Endothelial cell of umbilical vein (primary cell): ENCODE data around the gene ZBTB7A. TPM values are rescaled to one million over a fixed set of nuclear protein-coding genes. Genes with fewer than 3 reads are reported as not detected.

Experiments
- BruUV-seq: library from RNA; stranded (reverse); fragments of 400-500 nt; replicated peaks from 2 replicates; lab custom pipeline; 2021; lab: Mats Ljungman, UMichigan
- CTCF ChIA-PET: fragments of 300-600, 350-600 bp; sonication (Branson Sonifier 250); formaldehyde crosslinking; loops from one replicate; lab custom pipeline; 2021; ENCODE audit warnings: antibody characterized with exemption, inconsistent platforms; lab: Charles Lee
- POLR2A ChIA-PET: fragments of 300-600, 350-600 bp; sonication (Branson Sonifier 250); formaldehyde crosslinking; loops from one replicate; lab custom pipeline; 2021; ENCODE audit warnings: antibody characterized with exemption, inconsistent platforms; lab: Charles Lee
- DNase-seq: peaks from one replicate; pipeline ENCODE4 v3.0.0-alpha.2; 2011; ENCODE audit warnings: low read depth, low spot score
- FAIRE-seq: peaks from 2 replicates; lab custom pipeline; 2011; peaks lifted over from hg19 to GRCh38; lab: Jason Lieb, UNC
- H2AFZ ChIP-seq: 2 replicates; pipeline ENCODE4 v1.6.0; 2012; ENCODE audit warnings: low read depth, low read length, control low read depth, inconsistent platforms
- H3K27ac ChIP-seq: 2 replicates; pipeline ENCODE4 v1.5.1; 2011; ENCODE audit warnings: low read depth, mild to moderate bottlenecking, control low read depth, low read length, moderate library complexity; ENCODE audit not compliant: insufficient read depth
- H3K27me3 ChIP-seq, 2 experiments: 2 replicates each; pipeline versions ENCODE4 v1.6.0 to v1.6.1; 2011; ENCODE audit warnings: low read length in 2 of 2, mixed read lengths in 1 of 2; ENCODE audit not compliant: control insufficient read depth in 2 of 2, insufficient read depth in 2 of 2
- H3K36me3 ChIP-seq, 2 experiments: 2 replicates in 1 of 2; 3 replicates in 1 of 2; pipeline ENCODE4 v1.5.1; 2011; ENCODE audit warnings: low read length in 2 of 2, mild to moderate bottlenecking in 1 of 2, moderate library complexity in 1 of 2; ENCODE audit not compliant: control insufficient read depth in 2 of 2, insufficient read depth in 2 of 2; ENCODE audit errors: extremely low read depth in 1 of 2
- H3K4me1 ChIP-seq: 3 replicates; pipeline ENCODE4 v1.5.1; 2011; ENCODE audit warnings: mild to moderate bottlenecking, low read length; ENCODE audit not compliant: control insufficient read depth, insufficient read depth; ENCODE audit errors: extremely low read depth
- H3K4me2 ChIP-seq: 2 replicates; pipeline ENCODE4 v1.6.1; 2011; ENCODE audit warnings: low read length, control low read depth, mixed read lengths; ENCODE audit not compliant: insufficient read depth
- H3K4me3 ChIP-seq, 3 experiments: fragments of 200-600 bp in 1 of 3; sonication (generic), shearing (Covaris generic) in 1 of 3; replicated peaks in 1 of 3; 2 replicates each; pipeline ENCODE4 v1.5.1; 2011 to 2016; ENCODE audit warnings: control low read depth in 3 of 3, low read length in 3 of 3, mild to moderate bottlenecking in 2 of 3, inconsistent platforms in 1 of 3, low read depth in 1 of 3, moderate library complexity in 1 of 3; ENCODE audit not compliant: insufficient read depth in 1 of 3
- H3K79me2 ChIP-seq: 2 replicates; pipeline ENCODE4 v1.6.0; 2012; ENCODE audit warnings: low read length, inconsistent platforms; ENCODE audit not compliant: control insufficient read depth, insufficient read depth
- H3K9ac ChIP-seq: replicated peaks from 2 replicates; pipeline ENCODE3; 2011; ENCODE audit warnings: low read length, control low read depth; ENCODE audit not compliant: insufficient read depth; ENCODE audit errors: extremely low read depth
- H3K9me1 ChIP-seq: replicated peaks from 3 replicates; pipeline ENCODE4 v1.6.0; 2011; ENCODE audit warnings: mild to moderate bottlenecking, low read length; ENCODE audit not compliant: control insufficient read depth, insufficient read depth; ENCODE audit errors: extremely low read depth
- H3K9me3 ChIP-seq: replicated peaks from 2 replicates; pipeline ENCODE4 v1.5.1; 2012; ENCODE audit warnings: low read length, inconsistent platforms; ENCODE audit not compliant: control insufficient read depth, insufficient read depth
- H4K20me1 ChIP-seq: replicated peaks from 2 replicates; pipeline ENCODE3; 2011; ENCODE audit warnings: mild to moderate bottlenecking, low read length; ENCODE audit not compliant: control insufficient read depth, insufficient read depth; ENCODE audit errors: extremely low read depth
- EZH2 ChIP-seq: IDR thresholded peaks from 2 replicates; pipeline ENCODE4 v1.6.1; 2012; ENCODE audit warnings: borderline replicate concordance, low read depth, mild to moderate bottlenecking, moderate library complexity, low read length, inconsistent platforms; ENCODE audit not compliant: severe bottlenecking
- FOS ChIP-seq: IDR thresholded peaks from 2 replicates; pipeline ENCODE4 v1.6.1; 2011; ENCODE audit warnings: mild to moderate bottlenecking, low read length, moderate library complexity, borderline replicate concordance; ENCODE audit not compliant: insufficient read depth
- GATA2 ChIP-seq: IDR thresholded peaks from 2 replicates; pipeline ENCODE4 v1.7.0; 2011; ENCODE audit warnings: low read depth, mild to moderate bottlenecking, moderate library complexity, mixed read lengths, low read length; ENCODE audit not compliant: insufficient read length, insufficient read depth
- JUN ChIP-seq: IDR thresholded peaks from 2 replicates; pipeline ENCODE4 v1.6.1; 2011; ENCODE audit warnings: borderline replicate concordance, low read depth; ENCODE audit not compliant: insufficient read length, insufficient read depth
- MYC ChIP-seq: IDR thresholded peaks from one replicate; pipeline ENCODE4 v1.6.1; 2011; ENCODE audit warnings: mild to moderate bottlenecking, low read depth, low read length
- POLR2A ChIP-seq: IDR thresholded peaks from 2 replicates; pipeline ENCODE4 v1.6.1; 2012; ENCODE audit warnings: low read depth, mild to moderate bottlenecking, control low read depth, low read length
- POLR2AphosphoS5 ChIP-seq: IDR thresholded peaks from 2 replicates; pipeline ENCODE4 v1.6.1; 2012; ENCODE audit warnings: low read depth, mild to moderate bottlenecking, control low read depth, low read length, moderate library complexity; ENCODE audit not compliant: insufficient read depth
- dilution Hi-C: fragments of 300-500 bp; cut with MboI; formaldehyde crosslinking; loops from one replicate; pipeline ENCODE4 v1.15.0; 2019; ENCODE audit warnings: low sequenced_read_pairs; ENCODE audit not compliant: extremely low pct_ligation_motif_present
- intact Hi-C: fragments of 100-400 bp; cut with micrococcal nuclease; formaldehyde crosslinking; loops from one replicate; pipeline ENCODE4 v1.10.0; 2022
- polyA plus RNA-seq, 4 experiments: library from polyadenylated mRNA; depleted of rRNA in 3 of 4; stranded (reverse) in 3 of 4; unstranded in 1 of 4; fragments of >200 nt; gene quantifications; 2 replicates each; pipeline versions ENCODE4 v1.2.1 to v1.2.3, GENCODE V29; 2011 to 2012; ENCODE audit warnings: missing spikeins in 1 of 4
- total RNA-seq: library from RNA; stranded (reverse); gene quantifications from 2 replicates; pipeline ENCODE4 v1.2.3, GENCODE V29; 2021
- TF ChIP-seq, protein P1 (sequence below): IDR thresholded peaks from 2 replicates; pipeline ENCODE4 v1.6.1; 2011; ENCODE audit not compliant: insufficient read depth, insufficient read length

The ZBTB7A gene
- total and polyA plus RNA-seq, 2 donors (not counting 3 experiments of a cell fraction or from before 2014, with no cell fraction given) = 8.2 to 29.0 TPM

GRCh38 chr19:4115818-4116385, 49.2 kb upstream of the ZBTB7A start:
- Histone ChIP-seq H3K4me1 (no peaks in the 10 kb centered on the region), H3K9ac (no peak overlapping the region), H2AFZ (no peak overlapping the region), H3K9me1 (no peaks in the 10 kb centered on the region), H3K36me3 (peaks cover 4 to 42% of the 10 kb centered on the region in 2 experiments), H3K9me3 (no peaks in the 10 kb centered on the region), H4K20me1 (no peaks in the 10 kb centered on the region), H3K27me3 (no peaks in the 10 kb centered on the region), H3K4me2 (no peak overlapping the region), H3K4me3 (no peak overlapping the region), H3K79me2 (peaks cover 18% of the 10 kb centered on the region), H3K27ac (no peak overlapping the region)
- BruUV-seq = no TSS peak
- CTCF ChIA-PET = interaction anchor here (1.4 to 2.8 kb wide), 1 partner anchor 24 kb away, joined by 5 to 10 read pairs; no protein-coding TSS in a partner anchor
- DNase-seq (no peak), FAIRE-seq (no peak)
- intact Hi-C loops (no loop called here), dilution Hi-C loops (no loop called here)
- POLR2A ChIA-PET = no interaction called here
- TF ChIP-seq GATA2 (no peak), MYC (no peak), POLR2A (no peak), POLR2AphosphoS5 (no peak), JUN (no peak), EZH2 (no peak), FOS (no peak)
- TF ChIP-seq, protein P1, sequence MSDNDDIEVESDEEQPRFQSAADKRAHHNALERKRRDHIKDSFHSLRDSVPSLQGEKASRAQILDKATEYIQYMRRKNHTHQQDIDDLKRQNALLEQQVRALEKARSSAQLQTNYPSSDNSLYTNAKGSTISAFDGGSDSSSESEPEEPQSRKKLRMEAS = no peak
